Liver (tissue), 9 donors: ENCODE results near the gene CCNH. TPM values are rescaled to one million over a fixed set of nuclear protein-coding genes. Genes with fewer than 3 reads are reported as not detected.

Source experiments
- DNase-seq: peaks from one replicate; pipeline ENCODE4 v3.0.0-alpha.2; 2017; ENCODE audit warnings: low spot score
- H3K27ac ChIP-seq, 2 donors: one replicate each; pipeline ENCODE4 v1.7.0; 2013; ENCODE audit warnings: inconsistent platforms in 2 of 2, low read length in 2 of 2, control low read depth in 1 of 2, low read depth in 1 of 2, mild to moderate bottlenecking in 1 of 2
- H3K27me3 ChIP-seq, 4 donors: one replicate each; pipeline versions ENCODE4 v1.6.1 to v1.7.0; 2013; ENCODE audit warnings: low read length in 3 of 4, inconsistent platforms in 1 of 4, mild to moderate bottlenecking in 1 of 4, moderate library complexity in 1 of 4; ENCODE audit not compliant: control insufficient read depth in 4 of 4, insufficient read depth in 4 of 4
- H3K36me3 ChIP-seq, 4 donors: one replicate each; pipeline versions ENCODE4 v1.6.1 to v1.7.0; 2013; ENCODE audit warnings: low read length in 3 of 4, mild to moderate bottlenecking in 3 of 4, low read depth in 1 of 4, moderate library complexity in 1 of 4; ENCODE audit not compliant: control insufficient read depth in 4 of 4, insufficient read depth in 3 of 4
- H3K4me1 ChIP-seq, 4 donors: one replicate each; pipeline versions ENCODE4 v1.6.1 to v1.7.0; 2013; ENCODE audit warnings: low read length in 3 of 4, mild to moderate bottlenecking in 3 of 4, moderate library complexity in 1 of 4; ENCODE audit not compliant: control insufficient read depth in 4 of 4, insufficient read depth in 4 of 4
- H3K4me3 ChIP-seq, 3 donors: one replicate each; pipeline versions ENCODE4 v1.6.1 to v1.7.0; 2013; ENCODE audit warnings: low read length in 3 of 3, control low read depth in 1 of 3, low read depth in 1 of 3, mild to moderate bottlenecking in 1 of 3
- H3K9ac ChIP-seq, 2 donors: one replicate each; pipeline ENCODE4 v1.7.0; 2013; ENCODE audit warnings: low read length in 2 of 2, mild to moderate bottlenecking in 2 of 2, moderate library complexity in 2 of 2, control low read depth in 1 of 2, low read depth in 1 of 2
- H3K9me3 ChIP-seq, 4 donors: one replicate each; pipeline versions ENCODE4 v1.6.1 to v1.7.0; 2013; ENCODE audit warnings: low read length in 3 of 4; ENCODE audit not compliant: control insufficient read depth in 4 of 4
- EGR1 ChIP-seq, 2 donors: IDR thresholded peaks; 2 replicates each; pipeline ENCODE4 v1.6.1; 2016 to 2018; ENCODE audit warnings: antibody characterized with exemption in 2 of 2, low read depth in 2 of 2
- FOXA1 ChIP-seq: IDR thresholded peaks from 2 replicates; pipeline ENCODE4 v1.6.1; 2016; ENCODE audit warnings: antibody characterized with exemption
- FOXA2 ChIP-seq: IDR thresholded peaks from 2 replicates; pipeline ENCODE4 v1.6.1; 2016; ENCODE audit warnings: antibody characterized with exemption
- GABPA ChIP-seq, 2 donors: IDR thresholded peaks in 1 of 2; conservative IDR thresholded peaks in 1 of 2; 2 replicates each; pipeline ENCODE4 v1.6.1; 2016; ENCODE audit warnings: antibody characterized with exemption in 2 of 2, mild to moderate bottlenecking in 1 of 2, moderate library complexity in 1 of 2
- HNF4G ChIP-seq: IDR thresholded peaks from 2 replicates; pipeline ENCODE4 v1.6.1; 2016; ENCODE audit warnings: antibody characterized with exemption
- JUND ChIP-seq, 2 donors: IDR thresholded peaks; 2 replicates each; pipeline ENCODE4 v1.6.1; 2016; ENCODE audit warnings: antibody characterized with exemption in 2 of 2
- RAD21 ChIP-seq, 2 donors: IDR thresholded peaks; 2 replicates each; pipeline ENCODE4 v1.6.1; 2016; ENCODE audit warnings: antibody characterized with exemption in 2 of 2, mild to moderate bottlenecking in 2 of 2
- SP1 ChIP-seq: IDR thresholded peaks from 2 replicates; pipeline ENCODE4 v1.6.1; 2018; ENCODE audit warnings: antibody characterized with exemption, mild to moderate bottlenecking
- TAF1 ChIP-seq: conservative IDR thresholded peaks from 2 replicates; pipeline ENCODE4 v1.6.1; 2016; ENCODE audit warnings: antibody characterized with exemption, mild to moderate bottlenecking
- YY1 ChIP-seq: IDR thresholded peaks from 2 replicates; pipeline ENCODE4 v1.6.1; 2016; ENCODE audit warnings: antibody characterized with exemption, mild to moderate bottlenecking
- WGBS: extraction: QIAGEN DNeasy Blood & Tissue Kit; methylation state at CpG from one replicate; pipeline ENCODE4 v1.1.7; 2013; 5-methylcytosine and 5-hydroxymethylcytosine counted together
- polyA plus RNA-seq, 2 donors: library from polyadenylated mRNA; stranded (reverse) in 1 of 2; unstranded in 1 of 2; fragments of 200-250 nt in 1 of 2; fragments of >200 nt in 1 of 2; fragmentation: Nextera tagmentation in 1 of 2; extraction: Ambion mirVana in 1 of 2; gene quantifications; one replicate each; pipeline versions ENCODE4 v1.2.1 to v1.2.3, GENCODE V29; 2013 to 2015
- total RNA-seq, 2 donors: library from RNA; depleted of rRNA; stranded (reverse); fragments of >200 nt; gene quantifications; one replicate each; pipeline ENCODE4 v1.2.3, GENCODE V29; 2014
- TF ChIP-seq, protein P1 (sequence below): fragments of 150-350 bp; IDR thresholded peaks from 2 replicates; pipeline ENCODE4 v1.5.1; 2017; ENCODE audit warnings: improper control_type of control experiment, low read depth, low read length; ENCODE audit not compliant: missing input control
- TF ChIP-seq, protein P2 (sequence below): IDR thresholded peaks from 2 replicates; pipeline ENCODE4 v1.6.1; 2016; ENCODE audit warnings: antibody characterized with exemption
- TF ChIP-seq, protein P3 (sequence below): IDR thresholded peaks from 2 replicates; pipeline ENCODE4 v1.6.1; 2016; ENCODE audit warnings: antibody characterized with exemption, mild to moderate bottlenecking
- TF ChIP-seq, protein P4 (sequence below): IDR thresholded peaks from 2 replicates; pipeline ENCODE4 v1.6.1; 2016; ENCODE audit warnings: antibody characterized with exemption
- donor health status: healthy.
- donor health status: healthy.
- donor health status: healthy.
- donor health status: healthy.
- donor health status: healthy.

CCNH gene
- total and polyA plus RNA-seq, 4 donors = 21.9 to 56.6 (median 33.3) TPM

DNA sequence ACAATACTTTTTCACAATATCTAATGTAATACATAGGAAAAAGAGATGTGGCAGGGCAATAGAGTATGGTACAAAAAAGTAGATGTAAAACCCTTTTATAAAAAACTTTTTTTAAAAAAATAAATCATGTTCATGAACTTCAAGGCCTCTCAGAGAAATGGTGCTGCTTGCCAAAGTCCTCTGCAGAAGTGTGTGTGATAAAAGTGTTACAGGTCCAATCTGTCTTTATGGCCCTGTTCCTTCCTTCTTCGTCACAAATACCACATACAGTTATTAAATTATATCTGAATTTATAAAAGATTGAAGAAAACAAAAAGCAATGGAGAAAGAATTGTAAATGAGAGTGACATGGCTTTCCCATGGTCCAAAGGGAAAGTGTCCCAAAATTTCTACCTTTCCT lies 21.7 kb upstream of the CCNH start:
- H3K9me3 ChIP-seq = peaks cover 0 to under 1% (median 0%) of the 10 kb centered on the region in 4 donors
- H3K27ac ChIP-seq = no peak overlapping the region
- H3K9ac ChIP-seq = no peak overlapping the region
- WGBS = 78% methylated on average over 1 of the region's 1 CpG
- TF ChIP-seq, protein P1, sequence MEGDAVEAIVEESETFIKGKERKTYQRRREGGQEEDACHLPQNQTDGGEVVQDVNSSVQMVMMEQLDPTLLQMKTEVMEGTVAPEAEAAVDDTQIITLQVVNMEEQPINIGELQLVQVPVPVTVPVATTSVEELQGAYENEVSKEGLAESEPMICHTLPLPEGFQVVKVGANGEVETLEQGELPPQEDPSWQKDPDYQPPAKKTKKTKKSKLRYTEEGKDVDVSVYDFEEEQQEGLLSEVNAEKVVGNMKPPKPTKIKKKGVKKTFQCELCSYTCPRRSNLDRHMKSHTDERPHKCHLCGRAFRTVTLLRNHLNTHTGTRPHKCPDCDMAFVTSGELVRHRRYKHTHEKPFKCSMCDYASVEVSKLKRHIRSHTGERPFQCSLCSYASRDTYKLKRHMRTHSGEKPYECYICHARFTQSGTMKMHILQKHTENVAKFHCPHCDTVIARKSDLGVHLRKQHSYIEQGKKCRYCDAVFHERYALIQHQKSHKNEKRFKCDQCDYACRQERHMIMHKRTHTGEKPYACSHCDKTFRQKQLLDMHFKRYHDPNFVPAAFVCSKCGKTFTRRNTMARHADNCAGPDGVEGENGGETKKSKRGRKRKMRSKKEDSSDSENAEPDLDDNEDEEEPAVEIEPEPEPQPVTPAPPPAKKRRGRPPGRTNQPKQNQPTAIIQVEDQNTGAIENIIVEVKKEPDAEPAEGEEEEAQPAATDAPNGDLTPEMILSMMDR = no peak
- DNase-seq = no peak
- H3K4me3 ChIP-seq = no peak overlapping the region
- H3K36me3 ChIP-seq = no peaks in the 10 kb centered on the region
- no peaks in the 10 kb centered on the region for H3K4me1 ChIP-seq
- H3K27me3 ChIP-seq = no peaks in the 10 kb centered on the region

DNA sequence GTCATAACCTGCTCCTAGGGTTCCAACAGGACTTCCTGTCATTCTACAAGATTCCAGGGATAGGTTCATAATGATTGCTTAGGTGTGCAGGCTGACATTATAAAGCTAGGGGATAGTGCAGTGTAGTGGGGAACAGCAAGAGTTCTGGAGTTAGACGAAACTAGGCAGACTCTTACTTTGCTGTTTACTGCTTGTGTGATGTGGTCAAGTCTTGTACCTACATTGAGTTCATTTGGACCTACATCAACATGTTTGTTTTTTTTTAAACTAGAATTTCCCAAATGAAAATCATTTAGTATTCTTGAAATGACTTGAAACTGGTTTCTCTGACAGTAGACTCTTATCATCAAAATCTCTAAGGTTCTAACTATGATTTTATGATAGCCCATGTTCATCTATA lies 21.2 kb upstream of the CCNH start:
- no peaks in the 10 kb centered on the region for H3K27me3 ChIP-seq
- H3K9me3 ChIP-seq = no peaks in the 10 kb centered on the region
- H3K9ac ChIP-seq = no peak overlapping the region
- no peak for TF ChIP-seq RAD21 (IDR thresholded peaks at IDR 0.05)
- no peak for TF ChIP-seq TAF1
- no peak for TF ChIP-seq HNF4G
- no peak for TF ChIP-seq GABPA (IDR thresholded peaks at IDR 0.05 in 1 of 2, conservative IDR thresholded peaks at IDR 0.05 in 1 of 2)
- TF ChIP-seq FOXA1 = no peak
- TF ChIP-seq SP1 = no peak
- TF ChIP-seq YY1 = no peak
- TF ChIP-seq, protein P2, sequence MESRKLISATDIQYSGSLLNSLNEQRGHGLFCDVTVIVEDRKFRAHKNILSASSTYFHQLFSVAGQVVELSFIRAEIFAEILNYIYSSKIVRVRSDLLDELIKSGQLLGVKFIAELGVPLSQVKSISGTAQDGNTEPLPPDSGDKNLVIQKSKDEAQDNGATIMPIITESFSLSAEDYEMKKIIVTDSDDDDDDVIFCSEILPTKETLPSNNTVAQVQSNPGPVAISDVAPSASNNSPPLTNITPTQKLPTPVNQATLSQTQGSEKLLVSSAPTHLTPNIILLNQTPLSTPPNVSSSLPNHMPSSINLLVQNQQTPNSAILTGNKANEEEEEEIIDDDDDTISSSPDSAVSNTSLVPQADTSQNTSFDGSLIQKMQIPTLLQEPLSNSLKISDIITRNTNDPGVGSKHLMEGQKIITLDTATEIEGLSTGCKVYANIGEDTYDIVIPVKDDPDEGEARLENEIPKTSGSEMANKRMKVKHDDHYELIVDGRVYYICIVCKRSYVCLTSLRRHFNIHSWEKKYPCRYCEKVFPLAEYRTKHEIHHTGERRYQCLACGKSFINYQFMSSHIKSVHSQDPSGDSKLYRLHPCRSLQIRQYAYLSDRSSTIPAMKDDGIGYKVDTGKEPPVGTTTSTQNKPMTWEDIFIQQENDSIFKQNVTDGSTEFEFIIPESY = no peak
- TF ChIP-seq, protein P3, sequence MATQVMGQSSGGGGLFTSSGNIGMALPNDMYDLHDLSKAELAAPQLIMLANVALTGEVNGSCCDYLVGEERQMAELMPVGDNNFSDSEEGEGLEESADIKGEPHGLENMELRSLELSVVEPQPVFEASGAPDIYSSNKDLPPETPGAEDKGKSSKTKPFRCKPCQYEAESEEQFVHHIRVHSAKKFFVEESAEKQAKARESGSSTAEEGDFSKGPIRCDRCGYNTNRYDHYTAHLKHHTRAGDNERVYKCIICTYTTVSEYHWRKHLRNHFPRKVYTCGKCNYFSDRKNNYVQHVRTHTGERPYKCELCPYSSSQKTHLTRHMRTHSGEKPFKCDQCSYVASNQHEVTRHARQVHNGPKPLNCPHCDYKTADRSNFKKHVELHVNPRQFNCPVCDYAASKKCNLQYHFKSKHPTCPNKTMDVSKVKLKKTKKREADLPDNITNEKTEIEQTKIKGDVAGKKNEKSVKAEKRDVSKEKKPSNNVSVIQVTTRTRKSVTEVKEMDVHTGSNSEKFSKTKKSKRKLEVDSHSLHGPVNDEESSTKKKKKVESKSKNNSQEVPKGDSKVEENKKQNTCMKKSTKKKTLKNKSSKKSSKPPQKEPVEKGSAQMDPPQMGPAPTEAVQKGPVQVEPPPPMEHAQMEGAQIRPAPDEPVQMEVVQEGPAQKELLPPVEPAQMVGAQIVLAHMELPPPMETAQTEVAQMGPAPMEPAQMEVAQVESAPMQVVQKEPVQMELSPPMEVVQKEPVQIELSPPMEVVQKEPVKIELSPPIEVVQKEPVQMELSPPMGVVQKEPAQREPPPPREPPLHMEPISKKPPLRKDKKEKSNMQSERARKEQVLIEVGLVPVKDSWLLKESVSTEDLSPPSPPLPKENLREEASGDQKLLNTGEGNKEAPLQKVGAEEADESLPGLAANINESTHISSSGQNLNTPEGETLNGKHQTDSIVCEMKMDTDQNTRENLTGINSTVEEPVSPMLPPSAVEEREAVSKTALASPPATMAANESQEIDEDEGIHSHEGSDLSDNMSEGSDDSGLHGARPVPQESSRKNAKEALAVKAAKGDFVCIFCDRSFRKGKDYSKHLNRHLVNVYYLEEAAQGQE = no peak
- TF ChIP-seq JUND (IDR thresholded peaks at IDR 0.05) = no peak
- TF ChIP-seq FOXA2 = no peak
- H3K4me3 ChIP-seq = no peak overlapping the region
- no peaks in the 10 kb centered on the region for H3K36me3 ChIP-seq
- no peaks in the 10 kb centered on the region for H3K4me1 ChIP-seq
- no peak overlapping the region for H3K27ac ChIP-seq
- DNase-seq = no peak
- WGBS = 81% methylated on average over 1 of the region's 1 CpG

DNA sequence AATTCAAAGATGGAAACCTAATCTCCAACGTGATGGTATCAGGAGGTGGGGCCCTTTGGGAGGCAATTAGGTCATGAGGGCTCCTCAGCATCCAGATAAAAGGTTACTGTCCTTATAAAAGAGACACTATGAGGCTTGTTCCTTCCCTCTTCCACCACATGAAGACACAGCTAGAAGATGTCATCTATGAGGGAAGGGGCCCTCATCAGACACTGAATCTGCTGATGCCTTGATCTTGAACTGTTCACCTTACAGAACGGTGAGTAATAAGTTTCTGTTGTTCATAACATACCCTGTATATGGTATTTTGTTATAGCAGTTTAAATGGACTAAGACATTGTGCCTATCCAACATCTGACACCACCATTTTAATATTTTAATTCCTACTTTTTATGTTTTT lies 19.7 kb upstream of the CCNH start:
- no peaks in the 10 kb centered on the region for H3K9me3 ChIP-seq
- no peaks in the 10 kb centered on the region for H3K4me1 ChIP-seq
- no peaks in the 10 kb centered on the region for H3K36me3 ChIP-seq
- WGBS = 49% methylated on average over 2 of the region's 2 CpGs
- no peak overlapping the region for H3K27ac ChIP-seq
- no peak overlapping the region for H3K9ac ChIP-seq
- TF ChIP-seq, protein P4, sequence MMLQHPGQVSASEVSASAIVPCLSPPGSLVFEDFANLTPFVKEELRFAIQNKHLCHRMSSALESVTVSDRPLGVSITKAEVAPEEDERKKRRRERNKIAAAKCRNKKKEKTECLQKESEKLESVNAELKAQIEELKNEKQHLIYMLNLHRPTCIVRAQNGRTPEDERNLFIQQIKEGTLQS = no peak
- TF ChIP-seq, protein P1 = no peak
- no peak for TF ChIP-seq FOXA1
- no peak for TF ChIP-seq RAD21 (IDR thresholded peaks at IDR 0.05)
- TF ChIP-seq, protein P2 = no peak
- TF ChIP-seq EGR1 (IDR thresholded peaks at IDR 0.05; ENCODE audit: low read depth in 2 of 2) = no peak
- TF ChIP-seq FOXA2 = no peak
- no peak for TF ChIP-seq SP1
- no peak for DNase-seq
- no peaks in the 10 kb centered on the region for H3K27me3 ChIP-seq
- no peak overlapping the region for H3K4me3 ChIP-seq
